ENCODE measurements around the gene SLAMF1.

- TF ChIP-seq POLR2A (IDR thresholded peaks at IDR 0.05) (no peak), CTCF (IDR thresholded peaks at IDR 0.05) (no peak)
Measured at GRCh38 chr1:160641323-160642280, 5.2 kb downstream of the SLAMF1 start.

Measured in thyroid gland (tissue), 4 donors.